CD4-positive, alpha-beta T cell treated with Interferon gamma for 1 hour (primary cell): Measurements from ENCODE around the gene GAST.
"Not testable (repeated sequence)": the region's sequence is repeated elsewhere in the genome, so short reads cannot be mapped to it uniquely, and the experiment has no call there.

Experiments used
- DNase-seq: peaks from one replicate; pipeline ENCODE4 v3.0.0-alpha.2; 2020

The GAST gene

GRCh38 chr17:41711669-41712400 lies at the start of gene GAST:
Gene GAST (plus strand): TSS chr17:41712331. CDS start chr17:41715437, 3,106 bp downstream.
- DNase-seq: no peak

GRCh38 chr17:41663451-41664171 lies 48.5 kb upstream of the GAST start:
- no peak for DNase-seq

GRCh38 chr17:41664172-41664457 lies 48.0 kb upstream of the GAST start:
- no peak for DNase-seq

GRCh38 chr17:41664587-41665565 lies 47.3 kb upstream of the GAST start:
- DNase-seq: no peak

GRCh38 chr17:41665566-41666236 lies 46.4 kb upstream of the GAST start:
- DNase-seq: peak; percentile 90

GRCh38 chr17:41666237-41666641 lies 45.9 kb upstream of the GAST start:
- peak; percentile 91 for DNase-seq

- DNase-seq: peak; percentile 86
Observed at GRCh38 chr17:41666708-41667279, 45.3 kb upstream of the GAST start.

- no peak for DNase-seq
Observed at GRCh38 chr17:41667280-41668041, 44.7 kb upstream of the GAST start.

GRCh38 chr17:41672153-41672552 lies 40.0 kb upstream of the GAST start:
- DNase-seq: no peak

- not testable (repeated sequence) for DNase-seq
Observed at GRCh38 chr17:41675157-41676057, 36.7 kb upstream of the GAST start.

GRCh38 chr17:41676058-41676419 lies 36.1 kb upstream of the GAST start:
- no peak for DNase-seq

- no peak for DNase-seq
Observed at GRCh38 chr17:41678411-41678906, 33.7 kb upstream of the GAST start.

GRCh38 chr17:41678907-41679739 lies 33.0 kb upstream of the GAST start:
- peak; percentile 75 for DNase-seq

GRCh38 chr17:41679740-41680425 lies 32.2 kb upstream of the GAST start:
- DNase-seq: no peak

GRCh38 chr17:41680426-41681040 lies 31.6 kb upstream of the GAST start:
- DNase-seq: no peak

- DNase-seq: no peak
Observed at GRCh38 chr17:41681776-41682175, 30.4 kb upstream of the GAST start.

GRCh38 chr17:41682631-41683030 lies 29.5 kb upstream of the GAST start:
- no peak for DNase-seq

GRCh38 chr17:41683441-41684007 lies 28.6 kb upstream of the GAST start:
- no peak for DNase-seq
